Body of pancreas (tissue), 4 donors: ENCODE data around the gene SPRTN.

Experiments
- CTCF ChIP-seq, 7 experiments: fragments of 450-650 bp in 4 of 7; fragments of 200-600 bp in 3 of 7; sonication (generic) in 3 of 7; IDR thresholded peaks; one replicate each; pipeline ENCODE4 v1.5.1; 2016 to 2019; ENCODE audit warnings: antibody characterized with exemption in 7 of 7
- POLR2A ChIP-seq, 3 donors: fragments of 450-650 bp; IDR thresholded peaks; one replicate each; pipeline ENCODE4 v1.6.1; 2016; ENCODE audit warnings: antibody characterized with exemption in 3 of 3, mild to moderate bottlenecking in 2 of 3

DNA sequence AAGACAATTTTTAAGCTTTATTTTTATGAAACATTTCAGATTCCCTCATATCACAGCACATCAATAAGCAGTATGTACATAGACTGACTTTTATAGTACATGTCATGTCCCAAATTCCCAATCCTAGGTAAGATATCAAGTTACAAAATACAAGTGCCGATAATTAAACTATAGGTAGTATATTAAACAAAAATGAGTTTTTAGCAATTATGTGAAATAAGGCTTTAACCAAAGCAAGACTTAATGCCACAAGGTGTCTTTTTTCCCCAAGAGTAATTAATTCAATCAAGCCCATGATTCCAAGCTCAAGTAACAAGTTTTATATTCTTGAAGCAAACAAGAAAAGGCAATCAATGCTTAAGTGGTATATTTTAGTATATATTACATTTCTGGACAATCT, 5.3 kb upstream of the SPRTN start:
- TF ChIP-seq CTCF (IDR thresholded peaks at IDR 0.05): no peak
- no peak for TF ChIP-seq POLR2A (IDR thresholded peaks at IDR 0.05)
